Lung (tissue), 12 donors: Measurements from ENCODE around the gene CETP. TPM values are rescaled to one million over a fixed set of nuclear protein-coding genes. Genes with fewer than 3 reads are reported as not detected.

ENCODE experiments used
- ATAC-seq: fragments of 200-7000 bp; cut with Tn5 transposase; one replicate; pipeline ENCODE4 v1.9.1; 2020; ENCODE audit warnings: moderate number of reproducible peaks; ENCODE audit not compliant: insufficient read depth, low FRiP score
- DNase-seq, 3 donors: peaks; one replicate each; pipeline ENCODE4 v3.0.0-alpha.2; 2013 to 2017
- H3K27ac ChIP-seq, 2 donors: one replicate each; pipeline ENCODE4 v1.5.1; 2013; ENCODE audit warnings: mild to moderate bottlenecking in 2 of 2, moderate library complexity in 2 of 2, control low read depth in 1 of 2, inconsistent platforms in 1 of 2, low read depth in 1 of 2, low read length in 1 of 2
- H3K27me3 ChIP-seq, 3 donors: one replicate each; pipeline ENCODE4 v1.5.1; 2013; ENCODE audit warnings: low read length in 2 of 3; ENCODE audit not compliant: control insufficient read depth in 3 of 3, insufficient read depth in 3 of 3
- H3K36me3 ChIP-seq, 4 donors: one replicate each; pipeline ENCODE4 v1.5.1; 2013; ENCODE audit warnings: low read length in 4 of 4, mild to moderate bottlenecking in 1 of 4, moderate library complexity in 1 of 4; ENCODE audit not compliant: control insufficient read depth in 4 of 4, insufficient read depth in 4 of 4
- H3K4me1 ChIP-seq, 5 donors: one replicate each; pipeline ENCODE4 v1.5.1; 2013; ENCODE audit warnings: low read length in 5 of 5, mild to moderate bottlenecking in 2 of 5, moderate library complexity in 1 of 5; ENCODE audit not compliant: control insufficient read depth in 5 of 5, insufficient read depth in 5 of 5
- H3K4me3 ChIP-seq: one replicate; pipeline ENCODE4 v1.5.1; 2013; ENCODE audit warnings: mild to moderate bottlenecking, control low read depth, moderate library complexity
- H3K9ac ChIP-seq, 2 donors: one replicate each; pipeline ENCODE4 v1.5.1; 2013; ENCODE audit warnings: low read length in 2 of 2, control low read depth in 1 of 2; ENCODE audit not compliant: insufficient read depth in 1 of 2
- H3K9me3 ChIP-seq, 4 donors: one replicate each; pipeline ENCODE4 v1.5.1; 2013; ENCODE audit warnings: low read length in 3 of 4, mild to moderate bottlenecking in 1 of 4, moderate library complexity in 1 of 4; ENCODE audit not compliant: control insufficient read depth in 4 of 4, insufficient read depth in 3 of 4
- WGBS, 2 donors: extraction: QIAGEN DNeasy Blood & Tissue Kit; methylation state at CpG; one replicate each; pipeline ENCODE4 v1.1.7; 2013; 5-methylcytosine and 5-hydroxymethylcytosine counted together
- polyA plus RNA-seq, 2 donors: library from polyadenylated mRNA; stranded (reverse); fragments of 200-250 nt; gene quantifications; one replicate each; pipeline ENCODE4 v1.2.1, GENCODE V29; 2013
- total RNA-seq, 2 donors: library from RNA; depleted of rRNA in 1 of 2; stranded (reverse); fragments of >200 nt in 1 of 2; gene quantifications; one replicate each; pipeline ENCODE4 v1.2.1, GENCODE V29; 2014 to 2021
- TF ChIP-seq, protein P1 (sequence below): IDR thresholded peaks from 2 replicates; pipeline ENCODE4 v1.5.1; 2012; ENCODE audit warnings: mild to moderate bottlenecking; ENCODE audit errors: control extremely low read depth, extremely low read depth
- donor health status: control.
- donor health status: control.
- donor health status: Bipolar disorder and iron deficiency.
- donor health status: healthy.
- donor health status: DM: yes; HTN: yes; CAD: no.

The CETP gene
- total and polyA plus RNA-seq, 4 donors = 0.71 to 8.4 (median 0.83) TPM

DNA sequence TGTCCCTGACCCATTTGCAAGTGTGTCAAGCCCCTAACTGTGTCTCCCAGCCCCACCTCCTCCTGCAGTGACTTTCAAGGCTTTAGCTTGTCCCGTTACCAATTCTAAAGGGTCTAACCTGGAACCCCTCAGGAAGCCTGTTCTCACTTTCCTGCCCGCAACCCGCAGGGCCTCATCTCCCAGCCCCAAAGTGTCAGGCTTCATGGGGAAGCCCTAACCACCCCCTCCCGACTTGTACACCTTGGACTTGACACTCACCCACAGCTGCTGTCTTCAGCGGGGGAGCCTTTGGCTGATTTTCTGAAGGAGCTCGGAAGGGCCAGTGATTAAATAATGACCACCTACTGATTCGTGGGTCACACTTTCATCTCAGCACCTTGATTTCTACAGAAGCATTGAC is 60.7 kb downstream of the CETP start:
- Histone ChIP-seq H3K27me3 (no peaks in the 10 kb centered on the region), H3K9ac (no peak overlapping the region), H3K4me3 (no peak overlapping the region), H3K27ac (no peak overlapping the region), H3K9me3 (no peaks in the 10 kb centered on the region), H3K36me3 (peaks cover 0 to 44% (median 5%) of the 10 kb centered on the region in 4 donors), H3K4me1 (no peaks in the 10 kb centered on the region)
- no peak for ATAC-seq
- 87 to 91% methylated on average over 7 of the region's 7 CpGs for WGBS, 2 donors
- TF ChIP-seq, protein P1, sequence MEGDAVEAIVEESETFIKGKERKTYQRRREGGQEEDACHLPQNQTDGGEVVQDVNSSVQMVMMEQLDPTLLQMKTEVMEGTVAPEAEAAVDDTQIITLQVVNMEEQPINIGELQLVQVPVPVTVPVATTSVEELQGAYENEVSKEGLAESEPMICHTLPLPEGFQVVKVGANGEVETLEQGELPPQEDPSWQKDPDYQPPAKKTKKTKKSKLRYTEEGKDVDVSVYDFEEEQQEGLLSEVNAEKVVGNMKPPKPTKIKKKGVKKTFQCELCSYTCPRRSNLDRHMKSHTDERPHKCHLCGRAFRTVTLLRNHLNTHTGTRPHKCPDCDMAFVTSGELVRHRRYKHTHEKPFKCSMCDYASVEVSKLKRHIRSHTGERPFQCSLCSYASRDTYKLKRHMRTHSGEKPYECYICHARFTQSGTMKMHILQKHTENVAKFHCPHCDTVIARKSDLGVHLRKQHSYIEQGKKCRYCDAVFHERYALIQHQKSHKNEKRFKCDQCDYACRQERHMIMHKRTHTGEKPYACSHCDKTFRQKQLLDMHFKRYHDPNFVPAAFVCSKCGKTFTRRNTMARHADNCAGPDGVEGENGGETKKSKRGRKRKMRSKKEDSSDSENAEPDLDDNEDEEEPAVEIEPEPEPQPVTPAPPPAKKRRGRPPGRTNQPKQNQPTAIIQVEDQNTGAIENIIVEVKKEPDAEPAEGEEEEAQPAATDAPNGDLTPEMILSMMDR = no peak
- no peak for DNase-seq

DNA sequence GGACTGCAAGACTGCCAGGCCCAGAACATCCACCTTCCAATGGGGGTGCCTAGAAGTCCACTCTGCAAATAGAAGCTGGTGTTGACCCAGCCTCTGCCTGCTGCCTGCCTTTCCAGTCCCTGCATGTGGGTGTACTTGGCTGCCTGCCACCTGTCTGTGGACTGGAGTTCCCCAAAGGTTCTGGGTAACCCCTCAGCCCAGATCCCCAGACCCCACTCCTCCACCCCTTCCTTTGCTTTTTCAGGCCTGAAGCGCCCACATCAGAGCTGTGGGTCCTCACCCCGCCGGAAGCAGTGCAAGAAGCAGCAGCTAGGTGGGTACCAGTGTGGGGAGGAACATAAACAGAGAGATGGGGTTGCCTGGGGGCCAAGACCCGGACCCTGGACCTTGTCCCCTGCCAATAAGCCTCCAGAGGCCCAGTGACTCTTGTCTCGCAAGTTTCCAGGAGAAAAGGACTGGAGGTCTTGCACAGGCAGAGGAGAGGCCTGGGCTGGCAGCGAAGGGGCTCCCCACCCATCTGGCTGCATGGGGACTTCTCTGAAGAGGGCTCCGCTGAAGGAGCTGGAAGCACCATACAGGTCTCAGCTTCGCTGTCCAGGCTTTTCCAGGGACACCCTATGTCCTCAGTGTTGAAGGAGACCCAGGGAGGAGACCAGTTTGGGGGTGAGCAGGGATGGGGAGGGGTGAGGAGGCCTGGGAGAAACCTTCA is 61.9 kb downstream of the CETP start:
- Histone ChIP-seq H3K9me3 (no peaks in the 10 kb centered on the region), H3K27me3 (no peaks in the 10 kb centered on the region), H3K4me3 (no peak overlapping the region), H3K27ac (no peak overlapping the region), H3K9ac (no peak overlapping the region), H3K36me3 (peaks cover 0 to 39% (median 5%) of the 10 kb centered on the region in 4 donors), H3K4me1 (no peaks in the 10 kb centered on the region)
- ATAC-seq (no peak), DNase-seq (peak in 1 of 3 donors; percentile 9)
- 85 to 91% methylated on average over 8 of the region's 8 CpGs for WGBS, 2 donors
- TF ChIP-seq, protein P1 = no peak

DNA sequence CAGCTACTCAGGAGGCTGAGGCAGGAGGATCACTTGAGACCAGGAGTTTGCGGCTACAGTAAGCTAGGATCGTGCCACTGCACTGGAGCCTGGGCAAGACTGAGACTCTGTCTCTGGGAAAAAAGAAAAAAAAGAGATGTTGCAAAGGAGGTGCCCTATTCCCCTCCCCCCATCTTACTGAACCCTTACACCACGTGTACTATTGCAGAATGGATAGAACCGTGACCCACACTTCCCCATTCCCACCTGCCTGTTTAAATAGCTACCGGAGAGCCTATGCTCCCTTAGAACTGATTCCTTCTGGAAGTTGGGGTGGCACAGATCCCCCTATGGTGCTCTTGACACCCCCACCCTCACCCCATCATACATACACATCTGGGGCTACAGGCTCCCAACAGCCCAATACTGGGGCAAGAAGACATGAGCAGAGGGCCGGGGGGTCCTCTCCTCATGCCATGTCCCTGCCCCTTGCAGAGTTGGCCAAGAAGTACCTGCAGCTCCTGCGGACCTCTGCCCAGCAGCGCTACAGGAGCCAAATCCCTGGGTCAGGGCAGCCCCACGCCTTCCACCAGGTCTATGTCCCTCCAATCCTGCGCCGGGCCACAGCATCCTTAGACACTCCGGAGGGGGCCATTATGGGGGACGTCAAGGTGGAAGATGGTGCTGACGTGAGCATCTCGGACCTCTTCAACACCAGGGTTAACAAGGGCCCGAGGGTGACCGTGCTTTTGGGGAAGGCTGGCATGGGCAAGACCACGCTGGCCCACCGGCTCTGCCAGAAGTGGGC is 63.3 kb downstream of the CETP start:
- H3K36me3 ChIP-seq = peaks cover 0 to 43% (median 5%) of the 10 kb centered on the region in 4 donors
- DNase-seq = peak in 1 of 3 donors; percentile 7
- TF ChIP-seq, protein P1 = no peak
- H3K27me3 ChIP-seq = no peaks in the 10 kb centered on the region
- H3K4me3 ChIP-seq = no peak overlapping the region
- WGBS, 2 donors = 78 to 91% methylated on average over 19 of the region's 19 CpGs
- H3K9me3 ChIP-seq = no peaks in the 10 kb centered on the region
- H3K27ac ChIP-seq = no peak overlapping the region
- H3K4me1 ChIP-seq = no peaks in the 10 kb centered on the region
- H3K9ac ChIP-seq = no peak overlapping the region
- ATAC-seq = no peak
